ENCODE measurements around the gene KIAA1549. TPM values are rescaled to one million over a fixed set of nuclear protein-coding genes. Genes with fewer than 3 reads are reported as not detected.

The KIAA1549 gene
- total RNA-seq, 4 donors from 2014 or later, result 1.6 to 2.4 (median 1.7) TPM

DNA sequence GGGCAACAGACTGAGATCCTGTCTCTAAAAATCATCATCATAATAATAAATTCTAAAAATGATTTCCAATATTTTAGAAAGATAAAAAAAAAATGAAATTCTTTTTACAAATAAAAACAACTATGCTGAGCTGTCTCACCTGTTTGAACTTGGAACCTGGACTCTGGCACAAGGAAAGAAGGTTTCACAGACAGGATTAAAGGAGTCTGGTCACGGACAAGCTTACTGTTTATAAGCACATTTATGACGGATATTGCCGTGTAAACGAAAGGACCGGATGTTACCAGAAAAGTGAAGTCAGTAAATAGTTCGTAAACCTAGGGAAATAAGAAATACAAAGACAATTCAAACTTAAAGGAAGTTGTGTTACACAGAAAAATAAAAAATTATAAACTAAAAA, 70.2 kb downstream of the KIAA1549 start:
- TF ChIP-seq POLR2A (IDR thresholded peaks at IDR 0.05), result no peak
- no peak for TF ChIP-seq EP300 (IDR thresholded peaks at IDR 0.05)
- TF ChIP-seq, protein P1, sequence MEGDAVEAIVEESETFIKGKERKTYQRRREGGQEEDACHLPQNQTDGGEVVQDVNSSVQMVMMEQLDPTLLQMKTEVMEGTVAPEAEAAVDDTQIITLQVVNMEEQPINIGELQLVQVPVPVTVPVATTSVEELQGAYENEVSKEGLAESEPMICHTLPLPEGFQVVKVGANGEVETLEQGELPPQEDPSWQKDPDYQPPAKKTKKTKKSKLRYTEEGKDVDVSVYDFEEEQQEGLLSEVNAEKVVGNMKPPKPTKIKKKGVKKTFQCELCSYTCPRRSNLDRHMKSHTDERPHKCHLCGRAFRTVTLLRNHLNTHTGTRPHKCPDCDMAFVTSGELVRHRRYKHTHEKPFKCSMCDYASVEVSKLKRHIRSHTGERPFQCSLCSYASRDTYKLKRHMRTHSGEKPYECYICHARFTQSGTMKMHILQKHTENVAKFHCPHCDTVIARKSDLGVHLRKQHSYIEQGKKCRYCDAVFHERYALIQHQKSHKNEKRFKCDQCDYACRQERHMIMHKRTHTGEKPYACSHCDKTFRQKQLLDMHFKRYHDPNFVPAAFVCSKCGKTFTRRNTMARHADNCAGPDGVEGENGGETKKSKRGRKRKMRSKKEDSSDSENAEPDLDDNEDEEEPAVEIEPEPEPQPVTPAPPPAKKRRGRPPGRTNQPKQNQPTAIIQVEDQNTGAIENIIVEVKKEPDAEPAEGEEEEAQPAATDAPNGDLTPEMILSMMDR (IDR thresholded peaks at IDR 0.05), result no peak
- peaks cover 0 to 6% (median 0%) of the 10 kb centered on the region in 4 donors for H3K9me3 ChIP-seq
- 78 to 88% methylated on average over 6 of the region's 6 CpGs for WGBS, 2 donors
- no peak for DNase-seq (ENCODE audit: low spot score in 2 of 2)
- no peak overlapping the region for H3K4me3 ChIP-seq
- H3K4me1 ChIP-seq, result peaks cover 0 to 15% (median 0%) of the 10 kb centered on the region in 4 donors
- no peaks in the 10 kb centered on the region for H3K36me3 ChIP-seq
- no peaks in the 10 kb centered on the region for H3K27me3 ChIP-seq
- H3K27ac ChIP-seq, result no peak overlapping the region

GRCh38 chr7:138907850-138908249, 73.3 kb downstream of the KIAA1549 start:
- 27 to 30% methylated on average over 8 of the region's 8 CpGs for WGBS, 2 donors
- H3K27me3 ChIP-seq, result no peaks in the 10 kb centered on the region
- DNase-seq (ENCODE audit: low spot score in 2 of 2), result no peak

GRCh38 chr7:138907201-138907847, 73.9 kb downstream of the KIAA1549 start:
- Histone ChIP-seq H3K27ac (peak overlapping the region in 1 of 4 donors; percentile 43), H3K9me3 (no peaks in the 10 kb centered on the region), H3K4me3 (no peak overlapping the region), H3K27me3 (no peaks in the 10 kb centered on the region), H3K36me3 (peaks cover 0 to 6% (median 0%) of the 10 kb centered on the region in 3 donors), H3K4me1 (peaks cover 0 to 15% (median 0%) of the 10 kb centered on the region in 4 donors)
- no peak for TF ChIP-seq EP300 (IDR thresholded peaks at IDR 0.05)
- TF ChIP-seq POLR2A (IDR thresholded peaks at IDR 0.05), result no peak
- TF ChIP-seq, protein P1 (IDR thresholded peaks at IDR 0.05), result no peak
- WGBS, 2 donors, result 54% methylated on average over 5 of the region's 5 CpGs
- DNase-seq (ENCODE audit: low spot score in 2 of 2), result no peak

More at GRCh38 chr7:138907850-138908249, 73.3 kb downstream of the KIAA1549 start:
- H3K4me1 ChIP-seq, result peaks cover 0 to 15% (median 0%) of the 10 kb centered on the region in 4 donors
- no peak overlapping the region for H3K4me3 ChIP-seq
- H3K27ac ChIP-seq, result peak overlapping the region in 1 of 4 donors; percentile 43
- peaks cover 0 to 6% (median 0%) of the 10 kb centered on the region in 3 donors for H3K36me3 ChIP-seq
- TF ChIP-seq, protein P1 (IDR thresholded peaks at IDR 0.05), result no peak
- TF ChIP-seq POLR2A (IDR thresholded peaks at IDR 0.05), result no peak
- no peak for TF ChIP-seq EP300 (IDR thresholded peaks at IDR 0.05)
- H3K9me3 ChIP-seq, result peaks cover 0 to 4% (median 0%) of the 10 kb centered on the region in 4 donors

DNA sequence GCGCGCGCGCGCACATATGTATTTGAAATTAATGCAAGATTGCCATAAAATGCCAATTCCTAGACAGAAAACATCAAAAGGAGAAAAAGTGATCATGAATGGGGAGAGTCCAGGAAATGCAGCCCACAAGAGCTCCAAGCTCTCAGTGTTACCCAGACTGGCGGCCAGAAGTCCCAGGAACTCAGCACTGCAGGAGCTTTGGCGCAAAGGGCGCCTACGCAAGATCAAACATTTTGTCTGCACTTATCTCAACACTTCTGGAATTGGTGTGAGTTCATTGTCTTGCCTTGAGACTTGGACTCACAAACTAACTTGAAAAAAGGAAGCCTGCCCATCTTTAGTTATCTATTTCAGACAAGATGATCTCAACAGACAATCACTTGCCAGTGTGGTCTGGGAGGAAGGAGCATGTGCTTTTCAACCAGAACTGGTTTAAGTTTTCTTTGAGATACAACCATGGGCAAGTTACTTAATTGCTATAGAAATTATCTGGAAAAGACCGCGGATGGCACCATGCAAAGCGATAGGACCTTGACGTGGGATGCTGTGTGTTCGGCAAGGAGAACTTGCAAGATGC, 77.2 kb downstream of the KIAA1549 start:
- H3K27me3 ChIP-seq, result no peaks in the 10 kb centered on the region
- peaks cover 0 to 6% (median 0%) of the 10 kb centered on the region in 3 donors for H3K36me3 ChIP-seq
- 90 to 97% methylated on average over 14 of the region's 14 CpGs for WGBS, 2 donors
- no peak overlapping the region for H3K27ac ChIP-seq
- DNase-seq (ENCODE audit: low spot score in 2 of 2), result no peak
- TF ChIP-seq EP300 (IDR thresholded peaks at IDR 0.05) (no peak), POLR2A (IDR thresholded peaks at IDR 0.05) (no peak)
- H3K4me3 ChIP-seq, result no peak overlapping the region
- H3K4me1 ChIP-seq, result peaks cover 0 to 15% (median 0%) of the 10 kb centered on the region in 4 donors
- no peaks in the 10 kb centered on the region for H3K9me3 ChIP-seq

- Histone ChIP-seq H3K4me3 (no peak overlapping the region), H3K4me1 (peaks cover 0 to 12% (median 0%) of the 10 kb centered on the region in 4 donors), H3K27ac (no peak overlapping the region), H3K27me3 (no peaks in the 10 kb centered on the region), H3K36me3 (peaks cover 0 to 6% (median 0%) of the 10 kb centered on the region in 3 donors), H3K9me3 (no peaks in the 10 kb centered on the region)
- TF ChIP-seq EP300 (IDR thresholded peaks at IDR 0.05), result no peak
- TF ChIP-seq, protein P1 (IDR thresholded peaks at IDR 0.05), result no peak
- TF ChIP-seq POLR2A (IDR thresholded peaks at IDR 0.05), result no peak
- no peak for DNase-seq (ENCODE audit: low spot score in 2 of 2)
- 93 to 95% methylated on average over 10 of the region's 10 CpGs for WGBS, 2 donors
Measured at GRCh38 chr7:138903186-138903820, 77.9 kb downstream of the KIAA1549 start.

Measured in tibial nerve (tissue), 4 donors.